ENCODE measurements around the gene GSTA3.
"Not testable (repeated sequence)": the region's sequence is repeated elsewhere in the genome, so short reads cannot be mapped to it uniquely, and the experiment has no call there.

The GSTA3 gene

GRCh38 chr6:52909531-52909930 is at the start of gene GSTA3:
GSTA3 (minus strand) TSS chr6:52909698; CDS start chr6:52905834, 3,864 bp downstream.
- Mint-ChIP-seq H3K4me3 (no peak within 1 kb of the TSS), H3K27me3 (ENCODE audit: low read depth) (peaks cover 3% of the 10 kb centered on the region), H3K27ac (no peak within 1 kb of the TSS), H3K4me1 (no peaks in the 10 kb centered on the region), H3K9me3 (peaks cover 4% of the 10 kb centered on the region), H3K36me3 (ENCODE audit: low read depth) (no peaks in the 10 kb centered on the region)
- TF ChIP-seq CTCF (IDR thresholded peaks at IDR 0.05; ENCODE audit: unreplicated experiment in 3 of 3) = no peak

GRCh38 chr6:52958546-52959255 is 49.2 kb upstream of the GSTA3 start:
- Mint-ChIP-seq H3K27me3 (ENCODE audit: low read depth) (peaks cover 11% of the 10 kb centered on the region), H3K27ac (no peak overlapping the region), H3K4me1 (no peaks in the 10 kb centered on the region), H3K4me3 (no peak overlapping the region), H3K36me3 (ENCODE audit: low read depth) (no peaks in the 10 kb centered on the region), H3K9me3 (no peaks in the 10 kb centered on the region)
- no peak for TF ChIP-seq CTCF (IDR thresholded peaks at IDR 0.05; ENCODE audit: unreplicated experiment in 3 of 3)

- Mint-ChIP-seq H3K4me3 (no peak overlapping the region), H3K27me3 (ENCODE audit: low read depth) (peaks cover 4% of the 10 kb centered on the region), H3K36me3 (ENCODE audit: low read depth) (no peaks in the 10 kb centered on the region), H3K9me3 (no peaks in the 10 kb centered on the region), H3K4me1 (no peaks in the 10 kb centered on the region), H3K27ac (no peak overlapping the region)
- TF ChIP-seq CTCF (IDR thresholded peaks at IDR 0.05; ENCODE audit: unreplicated experiment in 3 of 3) = no peak
Measured at GRCh38 chr6:52955871-52956270, 46.4 kb upstream of the GSTA3 start.

GRCh38 chr6:52953911-52954839 is 44.7 kb upstream of the GSTA3 start:
- H3K36me3 Mint-ChIP-seq (ENCODE audit: low read depth) = no peaks in the 10 kb centered on the region
- H3K27ac Mint-ChIP-seq = no peak overlapping the region
- H3K27me3 Mint-ChIP-seq (ENCODE audit: low read depth) = peaks cover 4% of the 10 kb centered on the region
- TF ChIP-seq CTCF (IDR thresholded peaks at IDR 0.05; ENCODE audit: unreplicated experiment in 3 of 3) = no peak
- H3K4me3 Mint-ChIP-seq = no peak overlapping the region
- no peaks in the 10 kb centered on the region for H3K9me3 Mint-ChIP-seq
- H3K4me1 Mint-ChIP-seq = no peaks in the 10 kb centered on the region

- Mint-ChIP-seq H3K27ac (no peak overlapping the region), H3K36me3 (ENCODE audit: low read depth) (no peaks in the 10 kb centered on the region), H3K4me3 (no peak overlapping the region), H3K9me3 (no peaks in the 10 kb centered on the region), H3K27me3 (ENCODE audit: low read depth) (no peaks in the 10 kb centered on the region), H3K4me1 (peaks cover 5% of the 10 kb centered on the region)
- no peak for TF ChIP-seq CTCF (IDR thresholded peaks at IDR 0.05; ENCODE audit: unreplicated experiment in 3 of 3)
Measured at GRCh38 chr6:52946306-52946705, 36.8 kb upstream of the GSTA3 start.

- not testable (repeated sequence) for H3K27me3 Mint-ChIP-seq (ENCODE audit: low read depth); H3K4me1 Mint-ChIP-seq; H3K27ac Mint-ChIP-seq; H3K9me3 Mint-ChIP-seq; H3K36me3 Mint-ChIP-seq (ENCODE audit: low read depth); H3K4me3 Mint-ChIP-seq
Measured at GRCh38 chr6:52942821-52943220, 33.3 kb upstream of the GSTA3 start.

Measured in nephron (organoid).